ENCODE results near the gene ANKRD33B.

DNA sequence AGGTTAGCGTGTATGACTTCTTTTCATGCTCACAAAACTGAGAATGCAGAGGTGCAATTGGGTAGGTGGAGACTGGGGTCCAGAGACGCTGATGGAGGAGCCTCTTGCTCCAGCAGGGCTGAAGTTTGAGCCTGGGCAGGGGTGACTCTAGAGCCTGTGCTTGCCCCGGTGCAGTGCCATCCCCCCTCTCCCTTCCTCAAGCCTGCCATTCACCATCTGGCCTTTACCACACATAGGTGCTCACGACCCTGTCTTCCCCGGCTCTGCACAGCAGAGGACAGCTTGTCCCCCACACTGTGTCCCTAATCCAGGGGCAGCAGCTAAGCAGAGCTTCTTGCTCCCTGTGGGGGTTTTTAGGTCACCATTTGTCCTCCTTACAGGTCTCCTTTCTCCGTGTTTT, 110.7 kb downstream of the ANKRD33B start:
- TF ChIP-seq EZH2 (IDR thresholded peaks at IDR 0.05; ENCODE audit: insufficient read depth, poor library complexity, severe bottlenecking) = no peak
- TF ChIP-seq EZH2phosphoT487 (IDR thresholded peaks at IDR 0.05; ENCODE audit: insufficient read depth, low read depth) = no peak
